SU-DHL-6 (cell line): ENCODE results near the gene ZNF3.

ENCODE experiments used
- EZH2phosphoT487 ChIP-seq: fragments of 200-600 bp; sonication (generic), shearing (Covaris generic); conservative IDR thresholded peaks from 2 replicates; pipeline ENCODE4 v1.6.1; 2018; ENCODE audit warnings: mild to moderate bottlenecking, antibody characterized with exemption, low read length, moderate library complexity, mixed read lengths
- TF ChIP-seq, protein P1 (sequence below): fragments of 200-600 bp; sonication (generic); IDR thresholded peaks from one replicate; pipeline ENCODE4 v1.5.1; 2017; ENCODE audit warnings: antibody characterized with exemption, mild to moderate bottlenecking, low read length, moderate library complexity; ENCODE audit not compliant: insufficient read depth, poor library complexity, severe bottlenecking

DNA sequence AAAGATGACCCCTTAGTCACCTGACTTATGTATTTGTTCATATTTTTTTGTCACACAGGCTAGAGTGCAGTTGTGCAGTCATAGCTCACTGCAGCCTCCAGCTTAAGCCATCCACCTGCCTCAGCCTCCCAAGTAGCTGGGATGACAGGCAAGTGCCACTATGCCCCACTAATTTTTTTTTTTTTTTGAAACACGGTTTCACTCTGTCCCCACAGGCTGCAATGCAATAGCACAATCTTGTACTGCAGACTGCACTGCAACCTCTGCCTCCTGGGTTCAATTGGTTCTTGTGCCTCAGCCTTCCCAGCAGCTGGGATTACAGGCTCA is 47.1 kb upstream of the ZNF3 start:
- TF ChIP-seq, protein P1, sequence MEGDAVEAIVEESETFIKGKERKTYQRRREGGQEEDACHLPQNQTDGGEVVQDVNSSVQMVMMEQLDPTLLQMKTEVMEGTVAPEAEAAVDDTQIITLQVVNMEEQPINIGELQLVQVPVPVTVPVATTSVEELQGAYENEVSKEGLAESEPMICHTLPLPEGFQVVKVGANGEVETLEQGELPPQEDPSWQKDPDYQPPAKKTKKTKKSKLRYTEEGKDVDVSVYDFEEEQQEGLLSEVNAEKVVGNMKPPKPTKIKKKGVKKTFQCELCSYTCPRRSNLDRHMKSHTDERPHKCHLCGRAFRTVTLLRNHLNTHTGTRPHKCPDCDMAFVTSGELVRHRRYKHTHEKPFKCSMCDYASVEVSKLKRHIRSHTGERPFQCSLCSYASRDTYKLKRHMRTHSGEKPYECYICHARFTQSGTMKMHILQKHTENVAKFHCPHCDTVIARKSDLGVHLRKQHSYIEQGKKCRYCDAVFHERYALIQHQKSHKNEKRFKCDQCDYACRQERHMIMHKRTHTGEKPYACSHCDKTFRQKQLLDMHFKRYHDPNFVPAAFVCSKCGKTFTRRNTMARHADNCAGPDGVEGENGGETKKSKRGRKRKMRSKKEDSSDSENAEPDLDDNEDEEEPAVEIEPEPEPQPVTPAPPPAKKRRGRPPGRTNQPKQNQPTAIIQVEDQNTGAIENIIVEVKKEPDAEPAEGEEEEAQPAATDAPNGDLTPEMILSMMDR = no peak
- no peak for TF ChIP-seq EZH2phosphoT487
